MM.1S (cell line): ENCODE measurements around the gene VN1R4.
"Not testable (repeated sequence)": the region's sequence is repeated elsewhere in the genome, so short reads cannot be mapped to it uniquely, and the experiment has no call there.

Experiments
- DNase-seq: peaks from one replicate; pipeline ENCODE4 v3.0.0-alpha.2; 2015
- H2AFZ ChIP-seq: fragments of 300-600 bp; sonication (generic); 2 replicates; pipeline ENCODE4 v1.6.0; 2016; ENCODE audit warnings: antibody characterized with exemption, low read length
- H3F3A ChIP-seq: fragments of 300-600 bp; sonication (generic); 2 replicates; pipeline ENCODE4 v1.6.1; 2016; ENCODE audit warnings: mild to moderate bottlenecking, antibody characterized with exemption, low read length, moderate library complexity, mixed read lengths; ENCODE audit not compliant: insufficient read depth
- H3K27ac ChIP-seq: fragments of 300-600 bp; sonication (generic); 2 replicates; pipeline ENCODE4 v1.5.1; 2016; ENCODE audit warnings: mild to moderate bottlenecking, low read length
- H3K27me3 ChIP-seq: fragments of 300-600 bp; sonication (generic); replicated peaks from 2 replicates; pipeline ENCODE4 v1.6.0; 2016; ENCODE audit warnings: low read length; ENCODE audit not compliant: insufficient read depth
- H3K36me3 ChIP-seq: fragments of 300-600 bp; sonication (generic); replicated peaks from 2 replicates; pipeline ENCODE4 v1.6.1; 2016; ENCODE audit warnings: mild to moderate bottlenecking, low read length, mixed read lengths; ENCODE audit not compliant: insufficient read depth
- H3K4me1 ChIP-seq: fragments of 300-600 bp; sonication (generic); 2 replicates; pipeline ENCODE4 v1.6.1; 2016; ENCODE audit warnings: low read length, mixed read lengths
- H3K4me2 ChIP-seq: fragments of 300-600 bp; sonication (generic); 2 replicates; pipeline ENCODE4 v1.6.0; 2016; ENCODE audit warnings: low read depth, low read length
- H3K4me3 ChIP-seq: fragments of 300-600 bp; sonication (generic); 2 replicates; pipeline ENCODE4 v1.5.1; 2016; ENCODE audit warnings: low read length, mixed read lengths
- H3K79me2 ChIP-seq: fragments of 300-600 bp; sonication (generic); 2 replicates; pipeline ENCODE4 v1.6.1; 2016; ENCODE audit warnings: mixed run types, low read length, mixed read lengths
- H3K9ac ChIP-seq: fragments of 300-600 bp; sonication (generic); 2 replicates; pipeline ENCODE4 v1.6.1; 2016; ENCODE audit warnings: low read length, mixed read lengths
- H3K9me2 ChIP-seq: fragments of 300-600 bp; sonication (generic); replicated peaks from 2 replicates; pipeline ENCODE4 v1.6.1; 2016; ENCODE audit warnings: mild to moderate bottlenecking, low read length, mixed read lengths; ENCODE audit not compliant: insufficient read depth
- H3K9me3 ChIP-seq: fragments of 300-600 bp; sonication (generic); replicated peaks from 2 replicates; pipeline ENCODE4 v1.6.1; 2016; ENCODE audit warnings: mild to moderate bottlenecking, low read length, mixed read lengths; ENCODE audit not compliant: insufficient read depth
- H4K20me1 ChIP-seq: fragments of 300-600 bp; sonication (generic); 2 replicates; pipeline ENCODE4 v1.6.1; 2016; ENCODE audit warnings: mild to moderate bottlenecking, low read length, moderate library complexity, mixed read lengths; ENCODE audit not compliant: insufficient read depth
- EZH2 ChIP-seq: fragments of 300-600 bp; sonication (generic); optimal IDR thresholded peaks from 2 replicates; pipeline ENCODE3; 2017; ENCODE audit warnings: low read depth, mild to moderate bottlenecking, antibody characterized with exemption, low read length, mixed read lengths
- EZH2phosphoT487 ChIP-seq: fragments of 300-600 bp; sonication (generic); IDR thresholded peaks from 2 replicates; pipeline ENCODE4 v1.6.1; 2018; ENCODE audit warnings: antibody characterized with exemption, low read length
- TF ChIP-seq, protein P1 (sequence below): fragments of 300-600 bp; sonication (generic); IDR thresholded peaks from 2 replicates; pipeline ENCODE4 v1.5.1; 2016; ENCODE audit warnings: antibody characterized with exemption, low read length, mixed read lengths

VN1R4 gene

DNA sequence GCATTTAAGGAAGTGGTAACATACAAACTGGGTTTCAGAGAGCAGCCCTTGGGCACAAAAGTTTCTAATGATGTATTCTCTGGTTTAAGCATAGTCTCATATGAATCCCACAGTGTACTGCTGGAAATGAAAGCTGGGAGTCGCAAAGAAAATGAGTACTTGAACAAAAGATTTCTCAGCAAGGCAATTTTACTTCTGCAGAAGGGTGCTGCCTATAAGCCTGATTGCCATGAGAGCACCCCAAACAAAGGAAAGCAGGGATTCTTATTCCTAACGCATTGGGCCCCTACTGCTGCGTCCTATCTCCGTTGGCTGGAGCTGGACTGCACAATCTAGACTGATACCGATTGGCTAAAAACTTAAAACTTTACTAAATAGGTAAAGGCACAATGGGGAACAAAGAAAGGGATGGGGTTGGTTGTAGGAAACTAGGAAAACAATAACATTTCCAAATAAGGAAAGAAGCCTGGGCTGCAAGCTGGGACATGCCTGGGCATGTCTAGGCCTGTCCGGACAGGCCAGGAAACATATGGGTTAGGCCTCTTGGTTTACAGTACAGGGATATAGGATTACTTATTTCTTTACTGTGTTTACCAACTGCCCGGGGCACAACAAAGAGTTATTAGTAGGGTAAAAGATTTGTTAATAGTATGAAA, 27.4 kb upstream of the VN1R4 start:
- H3K4me3 ChIP-seq = no peak overlapping the region
- no peak overlapping the region for H3K27ac ChIP-seq
- H3K4me2 ChIP-seq = no peak overlapping the region
- no peaks in the 10 kb centered on the region for H4K20me1 ChIP-seq
- H3K4me1 ChIP-seq = no peaks in the 10 kb centered on the region
- H3K9me2 ChIP-seq = no peaks in the 10 kb centered on the region
- no peaks in the 10 kb centered on the region for H3K36me3 ChIP-seq
- H3F3A ChIP-seq = no peaks in the 10 kb centered on the region
- H3K27me3 ChIP-seq = no peaks in the 10 kb centered on the region
- H3K9me3 ChIP-seq = no peaks in the 10 kb centered on the region
- TF ChIP-seq, protein P1, sequence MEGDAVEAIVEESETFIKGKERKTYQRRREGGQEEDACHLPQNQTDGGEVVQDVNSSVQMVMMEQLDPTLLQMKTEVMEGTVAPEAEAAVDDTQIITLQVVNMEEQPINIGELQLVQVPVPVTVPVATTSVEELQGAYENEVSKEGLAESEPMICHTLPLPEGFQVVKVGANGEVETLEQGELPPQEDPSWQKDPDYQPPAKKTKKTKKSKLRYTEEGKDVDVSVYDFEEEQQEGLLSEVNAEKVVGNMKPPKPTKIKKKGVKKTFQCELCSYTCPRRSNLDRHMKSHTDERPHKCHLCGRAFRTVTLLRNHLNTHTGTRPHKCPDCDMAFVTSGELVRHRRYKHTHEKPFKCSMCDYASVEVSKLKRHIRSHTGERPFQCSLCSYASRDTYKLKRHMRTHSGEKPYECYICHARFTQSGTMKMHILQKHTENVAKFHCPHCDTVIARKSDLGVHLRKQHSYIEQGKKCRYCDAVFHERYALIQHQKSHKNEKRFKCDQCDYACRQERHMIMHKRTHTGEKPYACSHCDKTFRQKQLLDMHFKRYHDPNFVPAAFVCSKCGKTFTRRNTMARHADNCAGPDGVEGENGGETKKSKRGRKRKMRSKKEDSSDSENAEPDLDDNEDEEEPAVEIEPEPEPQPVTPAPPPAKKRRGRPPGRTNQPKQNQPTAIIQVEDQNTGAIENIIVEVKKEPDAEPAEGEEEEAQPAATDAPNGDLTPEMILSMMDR = no peak
- TF ChIP-seq EZH2phosphoT487 (no peak), EZH2 (no peak)
- H3K79me2 ChIP-seq = no peaks in the 10 kb centered on the region
- no peak for DNase-seq
- no peak overlapping the region for H3K9ac ChIP-seq
- H2AFZ ChIP-seq = no peak overlapping the region

DNA sequence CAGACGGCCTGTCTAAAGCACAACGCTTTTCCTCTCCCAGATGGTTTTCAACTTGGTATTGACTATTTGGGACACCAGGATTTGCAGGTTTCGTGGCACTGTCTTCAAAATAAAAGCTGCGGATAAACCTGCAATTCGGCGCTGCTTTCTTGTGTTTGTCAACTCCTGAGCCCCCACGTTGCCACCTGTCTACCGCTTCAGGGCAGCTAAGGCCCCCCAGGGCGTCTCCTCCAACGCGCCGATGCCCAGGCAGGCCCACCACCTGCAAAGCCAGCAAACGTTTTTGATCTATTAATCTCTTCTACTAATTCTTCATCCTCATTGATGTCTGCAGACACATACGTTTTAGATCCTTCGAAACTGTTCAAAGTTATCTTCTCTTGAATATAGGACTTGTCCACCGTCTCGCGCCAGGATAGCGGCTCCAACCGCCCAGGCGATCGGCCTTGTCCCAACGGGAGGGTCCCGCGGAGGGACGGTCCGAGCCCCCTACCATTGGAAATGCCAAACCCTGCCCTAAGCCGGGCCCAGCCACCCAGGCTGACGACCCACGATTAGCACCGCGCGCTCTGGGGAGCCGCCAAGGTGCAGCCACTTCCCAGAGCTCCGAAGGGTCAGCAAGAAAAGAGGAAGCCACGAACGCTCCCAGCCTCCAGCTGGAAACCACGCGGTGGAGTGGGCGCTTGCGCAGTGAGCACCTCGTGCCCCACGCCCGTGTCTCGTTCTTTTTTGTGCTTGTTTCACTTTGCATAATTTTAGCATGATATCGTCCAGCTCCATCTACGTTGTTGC, 23.4 kb upstream of the VN1R4 start:
- Histone ChIP-seq H3K4me2 (no peak overlapping the region), H3K27me3 (no peaks in the 10 kb centered on the region), H3F3A (no peaks in the 10 kb centered on the region), H4K20me1 (no peaks in the 10 kb centered on the region), H3K9me3 (no peaks in the 10 kb centered on the region), H3K36me3 (no peaks in the 10 kb centered on the region), H3K4me1 (no peaks in the 10 kb centered on the region), H3K9me2 (no peaks in the 10 kb centered on the region), H3K79me2 (no peaks in the 10 kb centered on the region), H2AFZ (no peak overlapping the region), H3K27ac (no peak overlapping the region), H3K4me3 (no peak overlapping the region), H3K9ac (no peak overlapping the region)
- no peak for DNase-seq
- TF ChIP-seq, protein P1 = no peak
- TF ChIP-seq EZH2phosphoT487 = no peak
- TF ChIP-seq EZH2 = no peak

DNA sequence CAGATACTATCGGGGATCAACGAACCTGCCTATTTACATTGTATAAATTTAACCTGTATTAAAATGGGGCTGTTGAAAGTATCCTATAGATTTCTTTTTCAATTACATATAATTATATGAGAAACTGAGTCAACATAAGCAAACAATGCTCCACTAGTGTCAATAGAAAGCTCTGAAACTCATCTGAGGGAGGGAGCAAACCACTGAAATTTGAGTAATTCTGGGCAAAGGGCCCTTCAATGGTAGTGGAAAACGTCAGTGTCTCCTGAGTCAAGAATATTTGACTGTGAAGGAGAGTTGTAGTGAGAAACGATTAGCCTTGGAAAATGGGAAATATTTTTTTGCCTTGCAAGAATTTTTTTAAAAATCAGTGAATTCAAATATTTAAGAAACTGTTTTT, 17.6 kb upstream of the VN1R4 start:
- Histone ChIP-seq H3K9ac (no peak overlapping the region), H3F3A (no peaks in the 10 kb centered on the region), H3K4me3 (no peak overlapping the region), H3K79me2 (no peaks in the 10 kb centered on the region), H3K4me2 (no peak overlapping the region), H3K36me3 (no peaks in the 10 kb centered on the region), H3K27me3 (no peaks in the 10 kb centered on the region), H3K4me1 (no peaks in the 10 kb centered on the region), H3K9me2 (no peaks in the 10 kb centered on the region), H3K9me3 (no peaks in the 10 kb centered on the region), H4K20me1 (no peaks in the 10 kb centered on the region), H2AFZ (no peak overlapping the region), H3K27ac (no peak overlapping the region)
- TF ChIP-seq, protein P1 = no peak
- TF ChIP-seq EZH2phosphoT487 (no peak), EZH2 (no peak)
- DNase-seq = no peak

DNA sequence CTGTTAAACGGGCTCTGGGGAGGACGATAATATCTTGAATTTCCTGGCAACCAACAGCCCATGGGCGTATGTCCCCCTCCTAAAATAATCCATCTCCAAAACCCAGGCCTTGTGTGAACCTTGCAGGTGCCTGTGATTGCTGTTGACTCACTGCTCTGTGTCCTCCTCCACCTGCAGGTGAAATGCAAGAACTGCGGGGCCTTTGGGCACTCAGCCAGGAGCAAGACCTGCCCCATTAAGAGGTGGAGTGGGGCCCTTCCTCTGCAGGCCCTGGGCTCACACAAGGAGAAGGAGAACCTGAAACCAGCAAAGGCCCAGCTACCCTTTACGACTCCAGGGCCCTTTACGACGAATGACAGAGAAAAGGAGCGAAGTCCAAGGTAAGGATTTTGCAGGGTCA, 14.4 kb upstream of the VN1R4 start:
- not testable (repeated sequence) for H3K27ac ChIP-seq, H3K27me3 ChIP-seq, H3K4me3 ChIP-seq, H3F3A ChIP-seq, DNase-seq, H3K79me2 ChIP-seq, H3K4me2 ChIP-seq, H4K20me1 ChIP-seq, H3K9ac ChIP-seq, H3K9me2 ChIP-seq, H2AFZ ChIP-seq, H3K9me3 ChIP-seq, H3K36me3 ChIP-seq, H3K4me1 ChIP-seq
